Effector memory CD8-positive, alpha-beta T cell (primary cell): ENCODE results near the gene SLC48A1.

ENCODE experiments used
- ATAC-seq: fragments of 150-1000 bp; cut with Tn5 transposase; replicated peaks from 2 replicates; pipeline ENCODE4 v1.10.0; 2021; ENCODE audit warnings: mild to moderate bottlenecking, moderate library complexity
- DNase-seq, 3 experiments: peaks; one replicate each; pipeline ENCODE4 v3.0.0; 2021
- H3K27ac Mint-ChIP-seq, 2 donors: one replicate each; pipeline ENCODE4 v1.8.0; 2022; ENCODE audit warnings: mild to moderate bottlenecking in 2 of 2, mixed read lengths in 2 of 2, moderate library complexity in 2 of 2
- H3K27me3 Mint-ChIP-seq, 2 donors: one replicate each; pipeline ENCODE4 v1.8.0; 2022; ENCODE audit warnings: mixed read lengths in 2 of 2
- H3K36me3 Mint-ChIP-seq: one replicate; pipeline ENCODE4 v1.8.0; 2022; ENCODE audit warnings: mild to moderate bottlenecking, moderate library complexity, mixed read lengths; ENCODE audit not compliant: insufficient read depth
- H3K4me1 Mint-ChIP-seq, 2 donors: one replicate each; pipeline ENCODE4 v1.8.0; 2022; ENCODE audit warnings: low read depth in 2 of 2, mixed read lengths in 2 of 2
- H3K4me3 Mint-ChIP-seq, 2 donors: one replicate each; pipeline ENCODE4 v1.8.0; 2022; ENCODE audit warnings: mild to moderate bottlenecking in 2 of 2, mixed read lengths in 2 of 2, moderate library complexity in 2 of 2
- H3K9me3 Mint-ChIP-seq, 2 donors: one replicate each; pipeline ENCODE4 v1.8.0; 2022; ENCODE audit warnings: mixed read lengths in 2 of 2
- total RNA-seq, 9 experiments: gene quantifications; one replicate each; lab custom pipeline; 2026; lab: John Stamatoyannopoulos, UW

SLC48A1 gene
- total RNA-seq, result 4.0 to 11.9 (median 7.2) reads per million in 9 experiments

GRCh38 chr12:47773062-47773857 is at the start of gene SLC48A1:
Gene SLC48A1 (plus strand): TSS chr12:47773238. CDS start chr12:47773305, 67 bp downstream.
- ATAC-seq (peak; percentile 91), DNase-seq (peak; percentile 55 to 66 (median 62))
- no peaks in the 10 kb centered on the region for H3K9me3 Mint-ChIP-seq
- H3K27ac Mint-ChIP-seq, result peak within 1 kb of the TSS; percentile 80 to 88
- H3K36me3 Mint-ChIP-seq, result peaks cover 12% of the 10 kb centered on the region
- peaks cover 13 to 20% of the 10 kb centered on the region in 2 donors for H3K4me1 Mint-ChIP-seq
- peak within 1 kb of the TSS; percentile 86 to 92 for H3K4me3 Mint-ChIP-seq
- no peaks in the 10 kb centered on the region for H3K27me3 Mint-ChIP-seq

- peaks cover 3% of the 10 kb centered on the region for H3K36me3 Mint-ChIP-seq
- H3K27me3 Mint-ChIP-seq, result peaks cover 0 to 23% of the 10 kb centered on the region in 2 donors
- peaks cover 32 to 38% of the 10 kb centered on the region in 2 donors for H3K4me1 Mint-ChIP-seq
- H3K4me3 Mint-ChIP-seq, result no peak within 1 kb of the TSS
- H3K27ac Mint-ChIP-seq, result peak within 1 kb of the TSS; percentile 39 to 73
- H3K9me3 Mint-ChIP-seq, result no peaks in the 10 kb centered on the region
- no peak for ATAC-seq
- DNase-seq, result no peak
These were observed 47.8 kb upstream of the SLC48A1 start, which contains the start of gene ENDOU for GRCh38 chr12:47725091-47725772. Gene ENDOU (minus strand): TSS chr12:47725490. CDS start chr12:47725413, 77 bp downstream.

GRCh38 chr12:47725893-47726292 is 47.1 kb upstream of the SLC48A1 start:
- peaks cover 29 to 36% of the 10 kb centered on the region in 2 donors for H3K4me1 Mint-ChIP-seq

GRCh38 chr12:47729233-47729632 is 43.8 kb upstream of the SLC48A1 start:
- Mint-ChIP-seq H3K9me3 (no peaks in the 10 kb centered on the region), H3K27ac (no peak overlapping the region), H3K36me3 (no peaks in the 10 kb centered on the region), H3K27me3 (peaks cover 0 to 13% of the 10 kb centered on the region in 2 donors), H3K4me3 (no peak overlapping the region), H3K4me1 (peaks cover 4 to 7% of the 10 kb centered on the region in 2 donors)
- ATAC-seq (no peak), DNase-seq (no peak)

More at GRCh38 chr12:47725893-47726292, 47.1 kb upstream of the SLC48A1 start:
- Mint-ChIP-seq H3K36me3 (peaks cover 3% of the 10 kb centered on the region), H3K4me3 (no peak overlapping the region), H3K27me3 (peaks cover 0 to 23% of the 10 kb centered on the region in 2 donors), H3K27ac (no peak overlapping the region), H3K9me3 (no peaks in the 10 kb centered on the region)
- ATAC-seq (no peak), DNase-seq (no peak)

- ATAC-seq (no peak), DNase-seq (no peak)
- Mint-ChIP-seq H3K27ac (no peak overlapping the region), H3K36me3 (no peaks in the 10 kb centered on the region), H3K4me1 (no peaks in the 10 kb centered on the region), H3K27me3 (peaks cover 0 to 2% of the 10 kb centered on the region in 2 donors), H3K4me3 (no peak overlapping the region), H3K9me3 (no peaks in the 10 kb centered on the region)
These were observed 42.7 kb upstream of the SLC48A1 start for GRCh38 chr12:47730341-47730744.

- no peak overlapping the region for H3K27ac Mint-ChIP-seq
- H3K4me3 Mint-ChIP-seq, result no peak overlapping the region
- H3K27me3 Mint-ChIP-seq, result no peaks in the 10 kb centered on the region
- H3K9me3 Mint-ChIP-seq, result no peaks in the 10 kb centered on the region
- DNase-seq (no peak), ATAC-seq (no peak)
- H3K4me1 Mint-ChIP-seq, result peaks cover 0 to 2% of the 10 kb centered on the region in 2 donors
- H3K36me3 Mint-ChIP-seq, result no peaks in the 10 kb centered on the region
These were observed 41.3 kb upstream of the SLC48A1 start for GRCh38 chr12:47731723-47732122.

GRCh38 chr12:47732504-47732903 is 40.5 kb upstream of the SLC48A1 start:
- ATAC-seq (no peak), DNase-seq (no peak)
- H3K4me3 Mint-ChIP-seq, result no peak overlapping the region
- H3K36me3 Mint-ChIP-seq, result no peaks in the 10 kb centered on the region
- no peak overlapping the region for H3K27ac Mint-ChIP-seq
- peaks cover 0 to 5% of the 10 kb centered on the region in 2 donors for H3K27me3 Mint-ChIP-seq
- H3K4me1 Mint-ChIP-seq, result peaks cover 2 to 7% of the 10 kb centered on the region in 2 donors
- no peaks in the 10 kb centered on the region for H3K9me3 Mint-ChIP-seq

GRCh38 chr12:47733142-47733541 is 39.9 kb upstream of the SLC48A1 start:
- no peaks in the 10 kb centered on the region for H3K36me3 Mint-ChIP-seq
- no peaks in the 10 kb centered on the region for H3K9me3 Mint-ChIP-seq
- no peak overlapping the region for H3K4me3 Mint-ChIP-seq
- H3K27ac Mint-ChIP-seq, result no peak overlapping the region
- no peak for DNase-seq
- H3K4me1 Mint-ChIP-seq, result peaks cover 2 to 9% of the 10 kb centered on the region in 2 donors
- no peak for ATAC-seq
- H3K27me3 Mint-ChIP-seq, result peaks cover 0 to 7% of the 10 kb centered on the region in 2 donors

GRCh38 chr12:47734725-47735480 is 38.1 kb upstream of the SLC48A1 start:
- ATAC-seq (no peak), DNase-seq (no peak)
- Mint-ChIP-seq H3K27ac (no peak overlapping the region), H3K4me3 (no peak overlapping the region), H3K4me1 (peaks cover 6 to 15% of the 10 kb centered on the region in 2 donors), H3K9me3 (no peaks in the 10 kb centered on the region), H3K36me3 (no peaks in the 10 kb centered on the region), H3K27me3 (peaks cover 0 to 7% of the 10 kb centered on the region in 2 donors)

- Mint-ChIP-seq H3K9me3 (no peaks in the 10 kb centered on the region), H3K4me1 (peaks cover 13 to 22% of the 10 kb centered on the region in 2 donors), H3K36me3 (peaks cover 3% of the 10 kb centered on the region), H3K27ac (no peak overlapping the region), H3K4me3 (no peak overlapping the region), H3K27me3 (peaks cover 0 to 7% of the 10 kb centered on the region in 2 donors)
- DNase-seq (no peak), ATAC-seq (no peak)
These were observed 37.4 kb upstream of the SLC48A1 start for GRCh38 chr12:47735649-47736048.

GRCh38 chr12:47736216-47736615 is 36.8 kb upstream of the SLC48A1 start:
- no peak for ATAC-seq
- Mint-ChIP-seq H3K36me3 (peaks cover 3% of the 10 kb centered on the region), H3K27me3 (peaks cover 0 to 7% of the 10 kb centered on the region in 2 donors), H3K4me3 (no peak overlapping the region), H3K27ac (no peak overlapping the region), H3K9me3 (no peaks in the 10 kb centered on the region), H3K4me1 (peaks cover 18 to 27% of the 10 kb centered on the region in 2 donors)
- no peak for DNase-seq

GRCh38 chr12:47736877-47737676 is 36.0 kb upstream of the SLC48A1 start:
- Mint-ChIP-seq H3K27me3 (peaks cover 0 to 7% of the 10 kb centered on the region in 2 donors), H3K27ac (no peak overlapping the region), H3K4me1 (peaks cover 23 to 31% of the 10 kb centered on the region in 2 donors), H3K9me3 (no peaks in the 10 kb centered on the region), H3K36me3 (peaks cover 3% of the 10 kb centered on the region), H3K4me3 (no peak overlapping the region)
- no peak for DNase-seq
- no peak for ATAC-seq
